Activated CD4-positive, alpha-beta memory T cell treated with anti-CD3 and anti-CD28 coated beads, Interleukin-2, amount 10 ng/mL, durations not matched to agents 7 days and 5 days (primary cell): Measurements from ENCODE around the gene NEUROD1. TPM values are rescaled to one million over a fixed set of nuclear protein-coding genes. Genes with fewer than 3 reads are reported as not detected.

Source experiments
- CTCF ChIA-PET: fragments of 350-600 bp; sonication (Branson Sonifier 250); formaldehyde crosslinking; loops from one replicate; lab custom pipeline; 2021; ENCODE audit warnings: antibody characterized with exemption, inconsistent platforms; lab: Charles Lee
- POLR2A ChIA-PET: fragments of 350-600 bp; sonication (Branson Sonifier 250); formaldehyde crosslinking; loops from one replicate; lab custom pipeline; 2021; ENCODE audit warnings: antibody characterized with exemption; lab: Charles Lee
- DNase-seq: peaks from one replicate; pipeline ENCODE4 v3.0.0-alpha.2; 2020
- H3K27ac Mint-ChIP-seq: one replicate; pipeline ENCODE4 v1.8.0; 2021; ENCODE audit warnings: mild to moderate bottlenecking, mixed read lengths
- H3K27me3 Mint-ChIP-seq: one replicate; pipeline ENCODE4 v1.8.0; 2021; ENCODE audit warnings: mixed read lengths
- H3K36me3 Mint-ChIP-seq: one replicate; pipeline ENCODE4 v1.8.0; 2021; ENCODE audit warnings: low read depth, mixed read lengths
- H3K4me1 Mint-ChIP-seq: one replicate; pipeline ENCODE4 v1.8.0; 2021; ENCODE audit warnings: mixed read lengths
- H3K4me3 Mint-ChIP-seq: one replicate; pipeline ENCODE4 v1.8.0; 2021; ENCODE audit warnings: mild to moderate bottlenecking, mixed read lengths
- H3K9me3 Mint-ChIP-seq: one replicate; pipeline ENCODE4 v1.8.0; 2021; ENCODE audit warnings: mixed read lengths
- total RNA-seq, 2 experiments: library from RNA; stranded (reverse); gene quantifications; one replicate each; pipeline ENCODE4 v1.2.3, GENCODE V29; 2021

NEUROD1 gene
- total RNA-seq, 2 experiments from 2014 or later, result not detected

- Mint-ChIP-seq H3K36me3 (peaks cover 15% of the 10 kb centered on the region), H3K4me1 (peaks cover 12% of the 10 kb centered on the region), H3K4me3 (no peak overlapping the region), H3K27me3 (peaks cover 61% of the 10 kb centered on the region), H3K27ac (no peak overlapping the region), H3K9me3 (peaks cover 8% of the 10 kb centered on the region)
- CTCF ChIA-PET, result interaction anchor here (1.1 kb wide), 1 partner anchor 18 kb away, joined by 3 read pairs; no protein-coding TSS in a partner anchor
- no peak for DNase-seq
- POLR2A ChIA-PET, result no interaction called here
Measured at GRCh38 chr2:181674461-181674860, 5.9 kb downstream of the NEUROD1 start.

- ChIA-PET POLR2A (interaction anchor here (1.4 kb wide), 1 partner anchor 15 kb away, joined by 3 read pairs; no protein-coding TSS in a partner anchor), CTCF (no interaction called here)
- no peak overlapping the region for H3K4me3 Mint-ChIP-seq
- H3K36me3 Mint-ChIP-seq, result peaks cover 5% of the 10 kb centered on the region
- H3K4me1 Mint-ChIP-seq, result peaks cover 5% of the 10 kb centered on the region
- H3K9me3 Mint-ChIP-seq, result no peaks in the 10 kb centered on the region
- H3K27me3 Mint-ChIP-seq, result peaks cover 58% of the 10 kb centered on the region
- no peak overlapping the region for H3K27ac Mint-ChIP-seq
- no peak for DNase-seq
Measured at GRCh38 chr2:181673173-181673572, 7.1 kb downstream of the NEUROD1 start.

GRCh38 chr2:181672255-181673008, 7.9 kb downstream of the NEUROD1 start:
- ChIA-PET POLR2A (interaction anchor here (1.4 kb wide), 1 partner anchor 14 kb away, joined by 3 read pairs; no protein-coding TSS in a partner anchor), CTCF (interaction anchor here (0.9 kb wide), 1 partner anchor 66 kb away, joined by 4 read pairs; no protein-coding TSS in a partner anchor)

DNA sequence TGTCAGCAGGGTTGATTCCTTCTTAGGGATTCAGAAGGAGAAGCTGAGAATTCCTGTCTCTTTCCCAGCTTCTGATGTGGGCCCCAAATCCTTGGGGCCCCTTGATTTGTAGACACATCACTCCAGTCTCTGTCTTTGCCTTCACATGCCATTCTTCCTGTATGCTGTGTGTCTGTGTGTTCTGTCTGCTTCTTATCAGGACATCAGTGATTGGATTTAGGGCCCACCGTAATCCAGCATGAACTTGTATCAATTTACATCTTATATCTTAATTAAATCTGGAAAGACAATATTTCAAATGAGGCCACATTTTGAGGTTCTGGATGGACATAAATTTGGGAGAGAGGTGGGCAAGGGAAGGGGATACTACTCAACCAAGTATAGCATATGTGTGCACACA, 9.7 kb downstream of the NEUROD1 start:
- Mint-ChIP-seq H3K27me3 (peaks cover 55% of the 10 kb centered on the region), H3K4me3 (no peak overlapping the region), H3K4me1 (no peaks in the 10 kb centered on the region), H3K27ac (no peak overlapping the region), H3K36me3 (no peaks in the 10 kb centered on the region), H3K9me3 (no peaks in the 10 kb centered on the region)
- no peak for DNase-seq
- ChIA-PET CTCF (no interaction called here), POLR2A (no interaction called here)

More at GRCh38 chr2:181672255-181673008, 7.9 kb downstream of the NEUROD1 start:
- Mint-ChIP-seq H3K9me3 (no peaks in the 10 kb centered on the region), H3K4me3 (no peak overlapping the region), H3K27me3 (peaks cover 52% of the 10 kb centered on the region), H3K4me1 (no peaks in the 10 kb centered on the region), H3K36me3 (no peaks in the 10 kb centered on the region), H3K27ac (no peak overlapping the region)
- DNase-seq, result no peak

DNA sequence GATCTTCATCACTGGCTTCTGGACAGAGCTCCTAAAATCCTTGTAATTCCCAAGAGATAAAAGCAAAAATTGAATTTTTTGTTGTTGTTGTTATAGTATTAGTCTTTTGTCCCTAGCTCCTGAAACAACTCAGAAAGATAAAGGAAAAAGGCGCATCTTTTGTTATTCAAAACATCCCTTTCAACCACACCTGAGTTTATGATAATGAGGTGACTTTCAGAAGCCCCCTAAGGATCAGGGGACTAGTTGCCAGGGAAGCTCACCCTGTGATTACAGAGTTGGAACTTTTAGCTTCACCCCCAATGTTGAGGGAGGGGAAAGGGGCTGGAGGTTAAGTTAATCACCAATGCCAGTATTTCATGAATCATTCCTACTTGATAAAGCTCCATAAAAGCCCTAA, 13.1 kb downstream of the NEUROD1 start:
- H3K4me1 Mint-ChIP-seq, result no peaks in the 10 kb centered on the region
- POLR2A ChIA-PET, result no interaction called here
- CTCF ChIA-PET, result interaction anchor here (0.9 kb wide), 2 partner anchors 9 to 94 kb away, joined by 4 read pairs; no protein-coding TSS in a partner anchor
- H3K4me3 Mint-ChIP-seq, result no peak overlapping the region
- no peaks in the 10 kb centered on the region for H3K36me3 Mint-ChIP-seq
- no peaks in the 10 kb centered on the region for H3K9me3 Mint-ChIP-seq
- DNase-seq, result no peak
- peaks cover 37% of the 10 kb centered on the region for H3K27me3 Mint-ChIP-seq
- no peak overlapping the region for H3K27ac Mint-ChIP-seq

- no peak for DNase-seq
- H3K9me3 Mint-ChIP-seq, result no peaks in the 10 kb centered on the region
- ChIA-PET CTCF (no interaction called here), POLR2A (interaction anchor here (0.7 kb wide), 1 partner anchor 22 kb away, joined by 3 read pairs; no protein-coding TSS in a partner anchor)
- no peaks in the 10 kb centered on the region for H3K4me1 Mint-ChIP-seq
- H3K36me3 Mint-ChIP-seq, result no peaks in the 10 kb centered on the region
- no peak overlapping the region for H3K4me3 Mint-ChIP-seq
- H3K27me3 Mint-ChIP-seq, result peaks cover 40% of the 10 kb centered on the region
- no peak overlapping the region for H3K27ac Mint-ChIP-seq
Measured at GRCh38 chr2:181662287-181662686, 18.0 kb downstream of the NEUROD1 start.

GRCh38 chr2:181660181-181660580, 20.1 kb downstream of the NEUROD1 start:
- CTCF ChIA-PET, result no interaction called here
- peaks cover 8% of the 10 kb centered on the region for H3K4me1 Mint-ChIP-seq
- H3K36me3 Mint-ChIP-seq, result no peaks in the 10 kb centered on the region
- POLR2A ChIA-PET, result no interaction called here
- no peak overlapping the region for H3K27ac Mint-ChIP-seq
- H3K9me3 Mint-ChIP-seq, result no peaks in the 10 kb centered on the region
- peaks cover 44% of the 10 kb centered on the region for H3K27me3 Mint-ChIP-seq
- H3K4me3 Mint-ChIP-seq, result no peak overlapping the region
- DNase-seq, result no peak

GRCh38 chr2:181658444-181658843, 21.9 kb downstream of the NEUROD1 start:
- no peaks in the 10 kb centered on the region for H3K9me3 Mint-ChIP-seq
- ChIA-PET POLR2A (interaction anchor here (0.7 to 1.0 kb wide), 2 partner anchors 15 to 204 kb away, joined by 3 read pairs; no protein-coding TSS in a partner anchor), CTCF (interaction anchor here (0.6 to 2.0 kb wide), 4 partner anchors 9 to 57 kb away, joined by 3 to 4 read pairs (median 4); no protein-coding TSS in a partner anchor)
- peaks cover 8% of the 10 kb centered on the region for H3K4me1 Mint-ChIP-seq
- no peak for DNase-seq
- no peaks in the 10 kb centered on the region for H3K36me3 Mint-ChIP-seq
- H3K27me3 Mint-ChIP-seq, result peaks cover 54% of the 10 kb centered on the region
- no peak overlapping the region for H3K27ac Mint-ChIP-seq
- no peak overlapping the region for H3K4me3 Mint-ChIP-seq

DNA sequence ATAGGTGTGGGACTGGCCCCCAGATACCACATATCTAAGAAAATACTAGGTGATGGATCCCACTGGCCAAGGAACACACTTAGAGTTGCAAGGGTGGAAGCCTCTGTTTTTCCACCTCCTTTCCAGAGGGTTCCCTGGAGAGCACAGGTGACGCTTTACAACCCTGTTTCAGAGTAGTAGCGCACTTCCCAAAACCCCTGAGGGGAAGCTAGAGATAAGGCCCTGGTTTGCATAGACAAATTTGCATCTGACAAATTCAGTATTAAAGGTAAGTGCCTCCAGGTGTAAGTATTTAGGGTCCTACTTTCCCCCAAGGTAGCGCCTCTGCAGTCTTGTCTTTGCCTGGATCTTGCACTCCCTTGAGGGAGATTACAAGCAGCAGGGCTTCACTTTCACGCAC, 22.9 kb downstream of the NEUROD1 start:
- Mint-ChIP-seq H3K36me3 (no peaks in the 10 kb centered on the region), H3K27ac (no peak overlapping the region), H3K4me3 (peak overlapping the region; percentile 58), H3K4me1 (peaks cover 8% of the 10 kb centered on the region), H3K9me3 (no peaks in the 10 kb centered on the region), H3K27me3 (peaks cover 60% of the 10 kb centered on the region)
- CTCF ChIA-PET, result interaction anchor here (0.6 to 2.5 kb wide), 3 partner anchors 29 to 96 kb away, joined by 4 to 7 read pairs (median 4); no protein-coding TSS in a partner anchor
- POLR2A ChIA-PET, result no interaction called here
- DNase-seq, result no peak

DNA sequence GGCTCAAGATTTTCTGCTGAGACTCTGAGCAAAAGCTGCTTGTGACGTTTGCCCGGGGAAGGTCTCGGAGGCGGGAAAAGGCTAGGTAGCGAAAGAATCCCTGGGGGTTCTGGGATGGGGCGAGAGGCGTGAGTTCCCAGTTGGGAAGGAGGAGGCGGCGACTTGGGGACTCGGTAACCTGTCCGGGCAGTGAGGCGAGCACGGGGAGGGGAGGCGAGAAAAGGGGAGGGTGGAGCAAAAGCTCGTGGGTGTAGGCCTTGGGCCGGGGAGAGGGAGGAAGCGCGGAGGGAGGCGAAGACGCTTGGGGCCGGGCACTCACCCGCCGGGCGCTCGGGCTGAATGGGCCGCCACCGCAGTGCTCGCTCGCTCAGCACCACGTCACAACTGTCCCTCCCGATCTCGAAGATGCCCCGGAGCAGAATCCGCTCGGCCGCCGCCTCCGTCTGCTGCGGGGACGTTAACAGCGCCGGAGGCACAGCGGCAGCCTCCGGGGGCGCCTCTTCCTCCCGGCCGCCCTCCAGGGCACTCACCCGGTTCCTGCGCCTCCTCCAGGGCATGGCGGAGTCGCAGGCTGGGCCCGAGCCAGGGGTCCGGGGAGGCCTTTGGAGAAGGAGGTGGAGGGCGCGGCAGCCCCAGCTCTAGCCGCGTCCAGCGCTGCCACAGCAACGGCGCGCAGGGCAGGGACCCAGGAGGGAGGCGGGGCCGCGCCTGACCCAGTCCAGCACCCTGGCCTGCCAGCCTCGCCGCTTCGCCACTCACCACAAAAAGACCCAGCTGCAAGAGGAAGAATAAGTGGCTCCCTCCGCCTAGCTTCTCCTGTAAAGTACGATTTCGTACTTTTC, 23.6 kb downstream of the NEUROD1 start, which contains the start of gene CERKL:
CERKL (minus strand) TSS at position 656 of the 842 bp plus-strand sequence; CDS start at position 557, 99 bp downstream.
- Mint-ChIP-seq H3K27me3 (peaks cover 60% of the 10 kb centered on the region), H3K9me3 (no peaks in the 10 kb centered on the region), H3K4me1 (peaks cover 8% of the 10 kb centered on the region), H3K4me3 (peak within 1 kb of the TSS; percentile 61), H3K27ac (no peak within 1 kb of the TSS), H3K36me3 (no peaks in the 10 kb centered on the region)
- DNase-seq, result peak; percentile 28
- ChIA-PET CTCF (interaction anchor here (0.6 to 2.5 kb wide), 4 partner anchors 18 to 95 kb away, joined by 3 to 7 read pairs (median 4); no protein-coding TSS in a partner anchor), POLR2A (no interaction called here)

DNA sequence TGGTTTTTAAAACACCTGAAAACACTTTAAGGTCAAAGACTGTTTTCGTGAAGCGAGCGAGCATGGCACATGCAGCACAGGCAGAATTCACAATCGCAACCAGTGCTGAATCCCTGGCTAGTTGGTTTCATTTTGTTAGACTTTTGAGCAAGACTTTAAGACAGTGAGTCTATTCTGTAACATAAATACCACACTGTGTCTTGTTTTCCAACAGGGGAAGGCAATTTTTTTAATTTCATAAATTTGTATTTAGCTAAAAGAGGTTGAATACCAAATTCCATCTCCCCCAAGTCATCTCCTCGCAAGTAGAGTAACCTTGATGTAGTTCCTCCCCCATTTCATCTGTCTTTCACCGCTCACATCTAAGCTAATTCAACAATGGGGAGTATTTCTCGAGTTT, 24.8 kb downstream of the NEUROD1 start:
- POLR2A ChIA-PET, result no interaction called here
- Mint-ChIP-seq H3K36me3 (no peaks in the 10 kb centered on the region), H3K4me1 (peaks cover 8% of the 10 kb centered on the region), H3K9me3 (no peaks in the 10 kb centered on the region), H3K27me3 (peaks cover 68% of the 10 kb centered on the region), H3K27ac (no peak overlapping the region), H3K4me3 (no peak overlapping the region)
- CTCF ChIA-PET, result interaction anchor here (2.5 kb wide), 1 partner anchor 60 kb away, joined by 7 read pairs; no protein-coding TSS in a partner anchor
- DNase-seq, result no peak

GRCh38 chr2:181649436-181649979, 30.8 kb downstream of the NEUROD1 start:
- H3K27me3 Mint-ChIP-seq, result peaks cover 54% of the 10 kb centered on the region
- POLR2A ChIA-PET, result no interaction called here
- no peak overlapping the region for H3K27ac Mint-ChIP-seq
- no peak for DNase-seq
- H3K4me1 Mint-ChIP-seq, result no peaks in the 10 kb centered on the region
- CTCF ChIA-PET, result no interaction called here
- H3K9me3 Mint-ChIP-seq, result no peaks in the 10 kb centered on the region
- no peak overlapping the region for H3K4me3 Mint-ChIP-seq
- H3K36me3 Mint-ChIP-seq, result no peaks in the 10 kb centered on the region
